H9 (cell line): ENCODE measurements around the gene KCNIP4. TPM values are rescaled to one million over a fixed set of nuclear protein-coding genes. Genes with fewer than 3 reads are reported as not detected.

Experiments
- DNase-seq: peaks from one replicate; pipeline ENCODE4 v3.0.0-alpha.2; 2017
- H2AFZ ChIP-seq: one replicate; pipeline ENCODE4 v1.6.1; 2013; ENCODE audit warnings: mild to moderate bottlenecking, low read length, control low read depth, moderate library complexity
- H2AK5ac ChIP-seq: 2 replicates; pipeline ENCODE4 v1.6.1; 2013; ENCODE audit warnings: low read length, control low read depth, mixed read lengths; ENCODE audit not compliant: insufficient read length
- H2BK120ac ChIP-seq: one replicate; pipeline ENCODE4 v1.6.1; 2013; ENCODE audit warnings: low read depth, mild to moderate bottlenecking, low read length, control low read depth, inconsistent platforms; ENCODE audit not compliant: poor library complexity, severe bottlenecking
- H2BK12ac ChIP-seq: 2 replicates; pipeline ENCODE4 v1.6.1; 2013; ENCODE audit warnings: low read length, control low read depth, mixed read lengths, low read depth; ENCODE audit not compliant: insufficient read length
- H2BK15ac ChIP-seq: 2 replicates; pipeline ENCODE4 v1.6.1; 2013; ENCODE audit warnings: low read depth, low read length, control low read depth
- H2BK20ac ChIP-seq: one replicate; pipeline ENCODE4 v1.6.1; 2013; ENCODE audit warnings: low read depth, mild to moderate bottlenecking, low read length, control low read depth, inconsistent platforms; ENCODE audit not compliant: poor library complexity, severe bottlenecking
- H2BK5ac ChIP-seq: 2 replicates; pipeline ENCODE4 v1.6.1; 2013; ENCODE audit warnings: low read length, control low read depth, mixed read lengths; ENCODE audit not compliant: insufficient read length
- H3K14ac ChIP-seq: 2 replicates; pipeline ENCODE4 v1.6.1; 2013; ENCODE audit warnings: low read length, control low read depth; ENCODE audit not compliant: insufficient read depth
- H3K18ac ChIP-seq: 2 replicates; pipeline ENCODE4 v1.6.1; 2013; ENCODE audit warnings: low read depth, mild to moderate bottlenecking, mixed read lengths, low read length, control low read depth; ENCODE audit not compliant: insufficient read length
- H3K23ac ChIP-seq: 2 replicates; pipeline ENCODE4 v1.6.1; 2013; ENCODE audit warnings: low read length, control low read depth, mixed read lengths, low read depth; ENCODE audit not compliant: insufficient read length
- H3K23me2 ChIP-seq: 2 replicates; pipeline ENCODE4 v1.6.1; 2013; ENCODE audit warnings: low read depth, mild to moderate bottlenecking, mixed read lengths, low read length, control low read depth; ENCODE audit not compliant: insufficient read length, poor library complexity, severe bottlenecking
- H3K27ac ChIP-seq: 2 replicates; pipeline ENCODE4 v1.5.1; 2013; ENCODE audit warnings: low read length, control low read depth, mixed read lengths, low read depth; ENCODE audit not compliant: insufficient read length
- H3K27me3 ChIP-seq: 2 replicates; pipeline ENCODE4 v1.6.1; 2013; ENCODE audit warnings: low read length, control low read depth, inconsistent platforms; ENCODE audit not compliant: insufficient read depth
- H3K4ac ChIP-seq: 2 replicates; pipeline ENCODE4 v1.6.1; 2013; ENCODE audit warnings: low read depth, mild to moderate bottlenecking, control low read depth, inconsistent platforms, low read length, moderate library complexity
- H3K4me1 ChIP-seq: 2 replicates; pipeline ENCODE4 v1.6.1; 2013; ENCODE audit warnings: low read length, control low read depth, inconsistent platforms; ENCODE audit not compliant: insufficient read depth
- H3K4me2 ChIP-seq: 2 replicates; pipeline ENCODE4 v1.6.1; 2013; ENCODE audit warnings: low read length, control low read depth, mixed read lengths; ENCODE audit not compliant: insufficient read length, insufficient read depth
- H3K56ac ChIP-seq: 2 replicates; pipeline ENCODE4 v1.6.1; 2013; ENCODE audit warnings: low read depth, mild to moderate bottlenecking, mixed read lengths, low read length, control low read depth; ENCODE audit not compliant: insufficient read length
- H3K79me1 ChIP-seq: 2 replicates; pipeline ENCODE4 v1.6.1; 2013; ENCODE audit warnings: low read depth, mild to moderate bottlenecking, moderate library complexity, low read length, control low read depth, inconsistent platforms; ENCODE audit not compliant: insufficient read depth, poor library complexity, severe bottlenecking
- H3K79me2 ChIP-seq: 2 replicates; pipeline ENCODE4 v1.6.1; 2013; ENCODE audit warnings: low read length, control low read depth, inconsistent platforms; ENCODE audit not compliant: insufficient read depth
- H3K9ac ChIP-seq: 2 replicates; pipeline ENCODE4 v1.6.1; 2013; ENCODE audit warnings: low read length, control low read depth, mixed read lengths; ENCODE audit not compliant: insufficient read length; ENCODE audit errors: extremely low read depth
- H3K9me3 ChIP-seq: one replicate; pipeline ENCODE4 v1.6.1; 2013; ENCODE audit warnings: low read depth, low read length, inconsistent platforms; ENCODE audit not compliant: control insufficient read depth
- H3T11ph ChIP-seq: one replicate; pipeline ENCODE4 v1.6.1; 2013; ENCODE audit warnings: mild to moderate bottlenecking, low read length, control low read depth, inconsistent platforms
- H4K20me1 ChIP-seq: one replicate; pipeline ENCODE4 v1.6.1; 2013; ENCODE audit not compliant: control insufficient read depth, insufficient read length, insufficient read depth
- H4K5ac ChIP-seq: 2 replicates; pipeline ENCODE4 v1.6.1; 2013; ENCODE audit warnings: low read depth, mild to moderate bottlenecking, mixed read lengths, low read length, control low read depth; ENCODE audit not compliant: insufficient read length
- H4K8ac ChIP-seq: replicated peaks from 2 replicates; pipeline ENCODE4 v1.6.1; 2013; ENCODE audit warnings: low read length, control low read depth, mixed read lengths, low read depth; ENCODE audit not compliant: insufficient read length
- H4K91ac ChIP-seq: 2 replicates; pipeline ENCODE4 v1.6.1; 2013; ENCODE audit warnings: low read depth, mild to moderate bottlenecking, moderate library complexity, mixed read lengths, low read length, control low read depth; ENCODE audit not compliant: insufficient read length
- H3K27ac Mint-ChIP-seq, 3 experiments: 2 replicates in 2 of 3; 3 replicates in 1 of 3; pipeline ENCODE4 v1.8.0; 2020 to 2021; ENCODE audit warnings: mixed read lengths in 3 of 3, mild to moderate bottlenecking in 1 of 3, moderate library complexity in 1 of 3
- H3K27me3 Mint-ChIP-seq: 2 replicates; pipeline ENCODE4 v1.8.0; 2021; ENCODE audit warnings: low read depth, mild to moderate bottlenecking, moderate library complexity, mixed read lengths
- H3K36me3 Mint-ChIP-seq, 3 experiments: 2 replicates in 2 of 3; 3 replicates in 1 of 3; pipeline ENCODE4 v1.8.0; 2020 to 2021; ENCODE audit warnings: low read depth in 3 of 3, mixed read lengths in 3 of 3; ENCODE audit not compliant: insufficient read depth in 1 of 3
- H3K4me1 Mint-ChIP-seq, 2 experiments: 2 replicates each; pipeline ENCODE4 v1.8.0; 2020; ENCODE audit warnings: mixed read lengths in 2 of 2
- H3K4me3 Mint-ChIP-seq, 2 experiments: 2 replicates in 1 of 2; 3 replicates in 1 of 2; pipeline ENCODE4 v1.8.0; 2020 to 2021; ENCODE audit warnings: mild to moderate bottlenecking in 2 of 2, mixed read lengths in 2 of 2, moderate library complexity in 1 of 2
- H3K9me3 Mint-ChIP-seq, 2 experiments: 2 replicates in 1 of 2; 3 replicates in 1 of 2; pipeline ENCODE4 v1.8.0; 2020; ENCODE audit warnings: mild to moderate bottlenecking in 2 of 2, mixed read lengths in 2 of 2, moderate library complexity in 1 of 2
- CTCF ChIP-seq: fragments of 200-600 bp; sonication (generic); conservative IDR thresholded peaks from 3 replicates; pipeline ENCODE4 v1.8.0; 2021; ENCODE audit warnings: antibody characterized with exemption, mild to moderate bottlenecking
- WGBS: extraction: QIAGEN DNeasy Blood & Tissue Kit; methylation state at CpG from one replicate; pipeline ENCODE4 v1.1.7; 2013; ENCODE audit warnings: missing lambda C conversion rate, low lambda C conversion rate, mixed read lengths; ENCODE audit not compliant: insufficient read length; ENCODE audit errors: extremely low coverage; 5-methylcytosine and 5-hydroxymethylcytosine counted together
- total RNA-seq: library from RNA; stranded (reverse); gene quantifications from 2 replicates; pipeline ENCODE4 v1.2.1, GENCODE V29; 2021

KCNIP4 gene
- total RNA-seq, 1 experiment from 2014 or later = not detected

GRCh38 chr4:21457086-21457840 lies 491.3 kb downstream of the KCNIP4 start:
- no peak overlapping the region for H2BK120ac ChIP-seq
- no CpG with 5 or more reads among the region's 6 CpGs for WGBS
- no peak overlapping the region for H3T11ph ChIP-seq
- DNase-seq = no peak
- no peaks in the 10 kb centered on the region for H3K4me1 ChIP-seq
- H3K56ac ChIP-seq = no peak overlapping the region
- no peak overlapping the region for H2BK12ac ChIP-seq
- no peak overlapping the region for H3K9ac ChIP-seq
- 0 out of 2 replicates have a peak, but pooled peaks cover 1% of the 10 kb centered on the region for H3K27me3 Mint-ChIP-seq
- no peak overlapping the region for H2BK5ac ChIP-seq
- no peaks in the 10 kb centered on the region for H3K4me1 Mint-ChIP-seq
- no peak overlapping the region for H4K91ac ChIP-seq
- H3K23me2 ChIP-seq = no peaks in the 10 kb centered on the region
- no peak overlapping the region for H3K4ac ChIP-seq
- no peak overlapping the region for H3K23ac ChIP-seq
- no peak overlapping the region for H4K8ac ChIP-seq
- no peak overlapping the region for H2AFZ ChIP-seq
- no peaks in the 10 kb centered on the region for H4K20me1 ChIP-seq
- no peak overlapping the region for H3K27ac Mint-ChIP-seq
- no peaks in the 10 kb centered on the region for H3K27me3 ChIP-seq
- H3K4me2 ChIP-seq = no peak overlapping the region
- no peak overlapping the region for H2BK15ac ChIP-seq
- no peaks in the 10 kb centered on the region for H3K9me3 ChIP-seq
- no peak overlapping the region for H2AK5ac ChIP-seq
- no peak overlapping the region for H2BK20ac ChIP-seq
- TF ChIP-seq CTCF = no peak
- no peaks in the 10 kb centered on the region for H3K79me1 ChIP-seq
- no peaks in the 10 kb centered on the region for H3K9me3 Mint-ChIP-seq
- H4K5ac ChIP-seq = no peak overlapping the region
- no peaks in the 10 kb centered on the region for H3K79me2 ChIP-seq
- no peak overlapping the region for H3K27ac ChIP-seq
- H3K4me3 Mint-ChIP-seq = no peak overlapping the region
- no peak overlapping the region for H3K14ac ChIP-seq
- H3K36me3 Mint-ChIP-seq = no peaks in the 10 kb centered on the region
- no peak overlapping the region for H3K18ac ChIP-seq
